HCT116 (cell line): ENCODE measurements around the gene INF2. TPM values are rescaled to one million over a fixed set of nuclear protein-coding genes. Genes with fewer than 3 reads are reported as not detected.

Source experiments
- ATAC-seq: fragments of 200-7000 bp; cut with Tn5 transposase; 2 replicates; pipeline ENCODE4 v1.9.1; 2020; ENCODE audit warnings: mild to moderate bottlenecking, moderate library complexity
- BruUV-seq: library from RNA; stranded (reverse); fragments of 400-500 nt; replicated peaks from 2 replicates; lab custom pipeline; 2021; lab: Mats Ljungman, UMichigan
- CTCF ChIA-PET: fragments of 300-600 bp; sonication (Branson Sonifier 250); formaldehyde crosslinking; loops from one replicate; lab custom pipeline; 2021; ENCODE audit warnings: antibody characterized with exemption; lab: Charles Lee
- POLR2A ChIA-PET: fragments of 300-600, 350-600 bp; sonication (Branson Sonifier 250); formaldehyde crosslinking; loops from one replicate; lab custom pipeline; 2021; ENCODE audit warnings: antibody characterized with exemption; lab: Charles Lee
- RAD21 ChIA-PET, 2 experiments: fragments of 300-600 bp; sonication (Branson Sonifier 250); formaldehyde crosslinking; loops; one replicate each; lab custom pipeline; 2023; ENCODE audit warnings: low total read pairs in 2 of 2; ENCODE audit not compliant: uncharacterized antibody in 2 of 2, unreplicated experiment in 2 of 2, low non-redundant PET in 1 of 2; lab: Charles Lee
- DNase-seq: peaks from one replicate; pipeline ENCODE4 v3.0.0-alpha.2; 2010; ENCODE audit warnings: low read depth, low spot score
- H2AFZ ChIP-seq: fragments of 200-600 bp; shearing (Covaris generic), sonication (generic); 2 replicates; pipeline ENCODE4 v1.6.1; 2017; ENCODE audit warnings: low read depth, mixed run types, mixed read lengths, antibody characterized with exemption, low read length; ENCODE audit not compliant: poor library complexity, severe bottlenecking
- H3K27ac ChIP-seq: 2 replicates; pipeline ENCODE4 v1.5.1; 2012; ENCODE audit warnings: low read depth, low read length
- H3K27me3 ChIP-seq: fragments of 200-600 bp; sonication (generic); 2 replicates; pipeline ENCODE4 v1.6.1; 2016; ENCODE audit warnings: mixed run types, low read length, mixed read lengths; ENCODE audit not compliant: insufficient read depth
- H3K36me3 ChIP-seq, 2 experiments: fragments of 200-500 bp in 1 of 2; fragments of 200-600 bp in 1 of 2; sonication (Bioruptor generic) in 1 of 2; sonication (generic) in 1 of 2; 2 replicates each; pipeline versions ENCODE4 v1.5.1 to v1.6.1; 2014 to 2016; ENCODE audit warnings: low read length in 2 of 2, inconsistent platforms in 1 of 2, mixed read lengths in 1 of 2, mixed run types in 1 of 2; ENCODE audit not compliant: insufficient read depth in 2 of 2, control insufficient read depth in 1 of 2
- H3K4me1 ChIP-seq, 2 experiments: fragments of 200-600 bp in 1 of 2; sonication (generic) in 1 of 2; 2 replicates each; pipeline versions ENCODE4 v1.5.1 to v1.6.1; 2012 to 2017; ENCODE audit warnings: low read length in 2 of 2, inconsistent platforms in 1 of 2, mild to moderate bottlenecking in 1 of 2, mixed read lengths in 1 of 2, mixed run types in 1 of 2, moderate library complexity in 1 of 2; ENCODE audit not compliant: insufficient read depth in 2 of 2, control insufficient read depth in 1 of 2
- H3K4me2 ChIP-seq: fragments of 200-600 bp; sonication (generic); 2 replicates; pipeline ENCODE4 v1.6.1; 2017; ENCODE audit warnings: mixed run types, low read length, mixed read lengths
- H3K4me3 ChIP-seq, 2 experiments: fragments of 200-600 bp in 1 of 2; sonication (generic) in 1 of 2; replicated peaks in 1 of 2; 2 replicates each; pipeline ENCODE4 v1.5.1; 2011 to 2016; ENCODE audit warnings: low read length in 2 of 2, control low read depth in 1 of 2, low read depth in 1 of 2, mild to moderate bottlenecking in 1 of 2, mixed read lengths in 1 of 2, mixed run types in 1 of 2
- H3K79me2 ChIP-seq: fragments of 200-600 bp; sonication (generic); 2 replicates; pipeline ENCODE4 v1.6.1; 2017; ENCODE audit warnings: mild to moderate bottlenecking, mixed run types, low read length, moderate library complexity, mixed read lengths; ENCODE audit not compliant: insufficient read depth
- H3K9ac ChIP-seq: fragments of 200-600 bp; sonication (generic); 2 replicates; pipeline ENCODE4 v1.6.1; 2016; ENCODE audit warnings: low read length, mixed read lengths
- H3K9me2 ChIP-seq: fragments of 200-600 bp; sonication (generic), shearing (Covaris generic); 2 replicates; pipeline ENCODE4 v1.6.1; 2017; ENCODE audit warnings: mixed run types, mild to moderate bottlenecking, moderate library complexity; ENCODE audit not compliant: insufficient read depth
- H3K9me3 ChIP-seq, 2 experiments: fragments of 200-500 bp in 1 of 2; fragments of 200-600 bp in 1 of 2; sonication (Bioruptor generic) in 1 of 2; sonication (generic) in 1 of 2; 2 replicates each; pipeline ENCODE4 v1.6.1; 2014 to 2017; ENCODE audit warnings: low read length in 2 of 2, mixed read lengths in 2 of 2, inconsistent platforms in 1 of 2, low read depth in 1 of 2, mild to moderate bottlenecking in 1 of 2, mixed run types in 1 of 2, moderate library complexity in 1 of 2; ENCODE audit not compliant: control insufficient read depth in 1 of 2, insufficient read depth in 1 of 2
- H4K20me1 ChIP-seq: fragments of 200-600 bp; sonication (generic), shearing (Covaris generic); 2 replicates; pipeline ENCODE4 v1.6.1; 2017; ENCODE audit warnings: mixed run types, mild to moderate bottlenecking, moderate library complexity; ENCODE audit not compliant: insufficient read depth
- CEBPB ChIP-seq: IDR thresholded peaks from 2 replicates; pipeline ENCODE4 v1.6.1; 2012; ENCODE audit warnings: low read depth
- EGR1 ChIP-seq: IDR thresholded peaks from 2 replicates; pipeline ENCODE4 v1.6.1; 2012; ENCODE audit warnings: low read depth
- ELF1 ChIP-seq: IDR thresholded peaks from 2 replicates; pipeline ENCODE4 v1.6.1; 2012; ENCODE audit warnings: low read depth, borderline replicate concordance
- EZH2 ChIP-seq: fragments of 200-600 bp; sonication (generic); IDR thresholded peaks from 2 replicates; pipeline ENCODE4 v1.6.1; 2017; ENCODE audit warnings: antibody characterized with exemption, mixed run types
- EZH2phosphoT487 ChIP-seq: fragments of 200-600 bp; IDR thresholded peaks from 2 replicates; pipeline ENCODE4 v1.6.1; 2018; ENCODE audit warnings: antibody characterized with exemption, borderline replicate concordance
- FOSL1 ChIP-seq: IDR thresholded peaks from 2 replicates; pipeline ENCODE4 v1.6.1; 2012; ENCODE audit warnings: low read depth
- JUND ChIP-seq: IDR thresholded peaks from 2 replicates; pipeline ENCODE4 v1.6.1; 2012
- POLR2A ChIP-seq: IDR thresholded peaks from 2 replicates; pipeline ENCODE4 v1.7.0; 2011; ENCODE audit warnings: borderline replicate concordance; ENCODE audit not compliant: insufficient read depth, insufficient read length; ENCODE audit errors: extremely low read depth
- POLR2AphosphoS5 ChIP-seq: IDR thresholded peaks from 2 replicates; pipeline ENCODE4 v1.6.1; 2011; ENCODE audit warnings: mild to moderate bottlenecking, low read depth, low read length, moderate library complexity
- RAD21 ChIP-seq: IDR thresholded peaks from 2 replicates; pipeline ENCODE4 v1.6.1; 2012; ENCODE audit warnings: low read depth, mild to moderate bottlenecking
- SRF ChIP-seq: IDR thresholded peaks from 2 replicates; pipeline ENCODE4 v1.6.1; 2012; ENCODE audit warnings: low read depth
- ZNF274 ChIP-seq: fragments of 200-500 bp; sonication (Bioruptor generic); IDR thresholded peaks from 2 replicates; pipeline ENCODE4 v1.6.1; 2014; ENCODE audit warnings: mild to moderate bottlenecking, low read depth, low read length, inconsistent platforms
- intact Hi-C: fragments of 100-400 bp; cut with micrococcal nuclease; formaldehyde crosslinking; loops from 2 replicates; pipeline ENCODE4 v1.10.0; 2022
- total RNA-seq: library from RNA; stranded (reverse); gene quantifications from one replicate; pipeline ENCODE4 v1.2.1, GENCODE V29; 2021; ENCODE audit not compliant: unreplicated experiment
- TF ChIP-seq, protein P1 (sequence below): IDR thresholded peaks from 2 replicates; pipeline ENCODE4 v1.6.1; 2012; ENCODE audit warnings: low read depth
- TF ChIP-seq, protein P2 (sequence below): IDR thresholded peaks from 2 replicates; pipeline ENCODE4 v1.6.1; 2012
- TF ChIP-seq, protein P3 (sequence below), 3 experiments: fragments of 200-600 bp in 1 of 3; sonication (generic) in 1 of 3; IDR thresholded peaks in 2 of 3; conservative IDR thresholded peaks in 1 of 3; 2 replicates each; pipeline ENCODE4 v1.5.1; 2012 to 2017; ENCODE audit warnings: low read depth in 2 of 3, low read length in 2 of 3, antibody characterized with exemption in 1 of 3, borderline replicate concordance in 1 of 3, control low read depth in 1 of 3, mild to moderate bottlenecking in 1 of 3, mixed read lengths in 1 of 3, mixed run types in 1 of 3, moderate library complexity in 1 of 3; ENCODE audit not compliant: insufficient read depth in 1 of 3

Gene INF2
- total RNA-seq, 1 experiment from 2014 or later: 95.8 TPM

- TF ChIP-seq, protein P1, sequence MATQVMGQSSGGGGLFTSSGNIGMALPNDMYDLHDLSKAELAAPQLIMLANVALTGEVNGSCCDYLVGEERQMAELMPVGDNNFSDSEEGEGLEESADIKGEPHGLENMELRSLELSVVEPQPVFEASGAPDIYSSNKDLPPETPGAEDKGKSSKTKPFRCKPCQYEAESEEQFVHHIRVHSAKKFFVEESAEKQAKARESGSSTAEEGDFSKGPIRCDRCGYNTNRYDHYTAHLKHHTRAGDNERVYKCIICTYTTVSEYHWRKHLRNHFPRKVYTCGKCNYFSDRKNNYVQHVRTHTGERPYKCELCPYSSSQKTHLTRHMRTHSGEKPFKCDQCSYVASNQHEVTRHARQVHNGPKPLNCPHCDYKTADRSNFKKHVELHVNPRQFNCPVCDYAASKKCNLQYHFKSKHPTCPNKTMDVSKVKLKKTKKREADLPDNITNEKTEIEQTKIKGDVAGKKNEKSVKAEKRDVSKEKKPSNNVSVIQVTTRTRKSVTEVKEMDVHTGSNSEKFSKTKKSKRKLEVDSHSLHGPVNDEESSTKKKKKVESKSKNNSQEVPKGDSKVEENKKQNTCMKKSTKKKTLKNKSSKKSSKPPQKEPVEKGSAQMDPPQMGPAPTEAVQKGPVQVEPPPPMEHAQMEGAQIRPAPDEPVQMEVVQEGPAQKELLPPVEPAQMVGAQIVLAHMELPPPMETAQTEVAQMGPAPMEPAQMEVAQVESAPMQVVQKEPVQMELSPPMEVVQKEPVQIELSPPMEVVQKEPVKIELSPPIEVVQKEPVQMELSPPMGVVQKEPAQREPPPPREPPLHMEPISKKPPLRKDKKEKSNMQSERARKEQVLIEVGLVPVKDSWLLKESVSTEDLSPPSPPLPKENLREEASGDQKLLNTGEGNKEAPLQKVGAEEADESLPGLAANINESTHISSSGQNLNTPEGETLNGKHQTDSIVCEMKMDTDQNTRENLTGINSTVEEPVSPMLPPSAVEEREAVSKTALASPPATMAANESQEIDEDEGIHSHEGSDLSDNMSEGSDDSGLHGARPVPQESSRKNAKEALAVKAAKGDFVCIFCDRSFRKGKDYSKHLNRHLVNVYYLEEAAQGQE: no peak
Observed at GRCh38 chr14:104707608-104708595, 18.5 kb downstream of the INF2 start (continued).

DNA sequence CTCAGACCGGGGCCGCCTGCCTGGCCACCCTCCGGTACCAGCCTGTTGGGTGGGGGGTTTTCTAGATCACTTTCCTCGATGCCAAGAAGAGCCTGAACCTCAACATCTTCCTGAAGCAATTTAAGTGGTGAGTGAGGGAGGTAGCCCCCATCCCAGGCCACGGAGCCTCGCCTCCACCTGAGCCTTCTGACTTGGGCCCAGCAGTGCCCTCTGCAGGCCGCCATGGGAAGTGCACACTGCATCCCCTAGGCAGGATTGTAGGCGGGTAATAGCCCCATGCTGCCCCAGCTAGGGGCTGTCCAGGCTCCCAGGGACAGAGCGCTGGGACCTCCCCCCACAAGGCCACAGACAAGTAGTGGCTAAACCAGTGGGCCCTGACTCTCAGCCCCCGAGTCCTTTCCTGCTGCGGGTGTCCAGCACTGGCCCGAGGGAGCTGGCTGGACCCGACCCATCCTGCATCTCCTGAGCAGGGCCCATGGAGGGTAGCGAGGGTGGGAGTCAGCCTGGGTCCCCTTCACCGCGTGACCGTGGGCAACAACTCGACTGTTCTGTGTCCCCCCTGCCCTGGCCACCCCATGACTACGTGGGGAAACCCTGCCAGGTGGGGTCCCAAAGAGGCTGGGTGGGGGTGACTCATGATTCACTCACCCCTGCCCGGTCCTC, 19.3 kb downstream of the INF2 start:
- Histone ChIP-seq H3K9me2 (no peaks in the 10 kb centered on the region), H3K27ac (peak overlapping the region; percentile 26; the same call in 1 of the 2 replicates), H2AFZ (no peak overlapping the region), H3K9me3 (no peaks in the 10 kb centered on the region), H4K20me1 (no peaks in the 10 kb centered on the region), H3K4me3 (no peak overlapping the region), H3K79me2 (no peaks in the 10 kb centered on the region), H3K36me3 (peaks cover 14 to 45% of the 10 kb centered on the region in 2 experiments; a peak in 3 of 4 replicates), H3K4me2 (no peak overlapping the region), H3K4me1 (peaks cover 0 to 10% of the 10 kb centered on the region in 2 experiments; a peak in 2 of 4 replicates)
- intact Hi-C loops: loop anchor here (1.0 kb wide), 2 partner anchors 42 to 58 kb away; no protein-coding TSS in a partner anchor
- ChIA-PET RAD21 (no interaction called here), POLR2A (no interaction called here)
- no peak for TF ChIP-seq ZNF274
- TF ChIP-seq ELF1: no peak
- TF ChIP-seq RAD21: peak; percentile 90
- TF ChIP-seq EZH2phosphoT487: no peak
- TF ChIP-seq POLR2A: no peak
- no peak for TF ChIP-seq FOSL1
- no peak for TF ChIP-seq SRF
- TF ChIP-seq EZH2: no peak
- no peak for TF ChIP-seq POLR2AphosphoS5
- TF ChIP-seq, protein P2, sequence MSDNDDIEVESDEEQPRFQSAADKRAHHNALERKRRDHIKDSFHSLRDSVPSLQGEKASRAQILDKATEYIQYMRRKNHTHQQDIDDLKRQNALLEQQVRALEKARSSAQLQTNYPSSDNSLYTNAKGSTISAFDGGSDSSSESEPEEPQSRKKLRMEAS: no peak
- TF ChIP-seq, protein P3, sequence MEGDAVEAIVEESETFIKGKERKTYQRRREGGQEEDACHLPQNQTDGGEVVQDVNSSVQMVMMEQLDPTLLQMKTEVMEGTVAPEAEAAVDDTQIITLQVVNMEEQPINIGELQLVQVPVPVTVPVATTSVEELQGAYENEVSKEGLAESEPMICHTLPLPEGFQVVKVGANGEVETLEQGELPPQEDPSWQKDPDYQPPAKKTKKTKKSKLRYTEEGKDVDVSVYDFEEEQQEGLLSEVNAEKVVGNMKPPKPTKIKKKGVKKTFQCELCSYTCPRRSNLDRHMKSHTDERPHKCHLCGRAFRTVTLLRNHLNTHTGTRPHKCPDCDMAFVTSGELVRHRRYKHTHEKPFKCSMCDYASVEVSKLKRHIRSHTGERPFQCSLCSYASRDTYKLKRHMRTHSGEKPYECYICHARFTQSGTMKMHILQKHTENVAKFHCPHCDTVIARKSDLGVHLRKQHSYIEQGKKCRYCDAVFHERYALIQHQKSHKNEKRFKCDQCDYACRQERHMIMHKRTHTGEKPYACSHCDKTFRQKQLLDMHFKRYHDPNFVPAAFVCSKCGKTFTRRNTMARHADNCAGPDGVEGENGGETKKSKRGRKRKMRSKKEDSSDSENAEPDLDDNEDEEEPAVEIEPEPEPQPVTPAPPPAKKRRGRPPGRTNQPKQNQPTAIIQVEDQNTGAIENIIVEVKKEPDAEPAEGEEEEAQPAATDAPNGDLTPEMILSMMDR (IDR thresholded peaks at IDR 0.05 in 2 of 3, conservative IDR thresholded peaks at IDR 0.05 in 1 of 3; ENCODE audit: borderline replicate concordance in 1 of 3, insufficient read depth in 1 of 3, low read depth in 2 of 3, low read length in 2 of 3): peak; percentile 90 to 96 (median 94)
- no peak for TF ChIP-seq CEBPB
- no peak for TF ChIP-seq JUND
- no peak for TF ChIP-seq EGR1
- TF ChIP-seq, all 23 proteins: peak for 2
- no TSS peak for BruUV-seq
- CTCF ChIA-PET: interaction anchor here (0.6 to 1.4 kb wide), 5 partner anchors 13 to 60 kb away, joined by 3 to 5 read pairs (median 4); no protein-coding TSS in a partner anchor
- DNase-seq (no peak), ATAC-seq (peak; percentile 78)
- H3K27me3 ChIP-seq: no peaks in the 10 kb centered on the region
- H3K9ac ChIP-seq: no peak overlapping the region
